NCI-H2227 treated with DMSO at 0.1 percent for 48 hours (cell line): Measurements from ENCODE around the gene RABGEF1.
A peak's percentile ranks its signal among the peaks of the same experiment; 100 is the strongest.
"Not testable (repeated sequence)": the region's sequence is repeated elsewhere in the genome, so short reads cannot be mapped to it uniquely, and the experiment has no call there.

Experiments used
- DNase-seq: peaks from one replicate; lab custom pipeline; 2025; lab: John Stamatoyannopoulos, UW

RABGEF1 gene

DNA sequence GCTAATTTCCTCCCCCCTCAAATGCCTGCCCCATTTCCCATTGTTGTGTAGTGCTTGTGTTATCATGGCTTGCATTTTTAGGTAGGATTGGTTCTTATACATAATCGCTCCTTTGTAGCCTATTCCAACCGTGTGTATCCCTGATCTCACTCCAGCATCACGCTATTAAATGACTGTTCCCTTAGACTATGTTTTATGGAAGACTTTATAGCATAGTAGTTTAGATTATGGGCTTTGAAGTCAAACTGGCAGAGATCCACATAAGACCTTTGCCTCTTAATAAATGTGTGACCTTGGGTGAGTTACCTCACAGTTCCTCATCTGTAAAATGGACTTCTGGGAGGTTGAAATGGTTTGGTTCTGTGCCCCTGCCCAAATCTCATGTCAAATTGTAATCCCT lies 5.4 kb upstream of the RABGEF1 start:
- DNase-seq = no peak

DNA sequence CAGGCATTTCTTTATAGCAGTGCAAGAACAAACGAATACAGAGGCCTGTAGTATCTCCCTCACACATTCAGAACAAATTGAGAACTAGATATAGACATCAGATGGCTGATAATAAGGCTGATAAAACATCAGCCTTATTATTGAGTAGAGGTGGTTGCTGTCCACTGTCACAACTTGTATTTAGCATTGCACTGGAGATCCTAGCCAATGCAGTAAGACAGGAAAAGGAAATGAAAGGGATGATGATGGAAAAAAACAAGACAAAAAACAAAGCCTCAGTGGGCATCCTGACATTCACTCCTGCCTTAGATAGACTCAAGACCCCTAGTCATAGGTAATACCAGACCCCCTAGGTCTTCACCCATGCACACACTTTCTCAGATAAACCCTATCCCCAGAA lies 4.7 kb upstream of the RABGEF1 start:
- DNase-seq = no peak

DNA sequence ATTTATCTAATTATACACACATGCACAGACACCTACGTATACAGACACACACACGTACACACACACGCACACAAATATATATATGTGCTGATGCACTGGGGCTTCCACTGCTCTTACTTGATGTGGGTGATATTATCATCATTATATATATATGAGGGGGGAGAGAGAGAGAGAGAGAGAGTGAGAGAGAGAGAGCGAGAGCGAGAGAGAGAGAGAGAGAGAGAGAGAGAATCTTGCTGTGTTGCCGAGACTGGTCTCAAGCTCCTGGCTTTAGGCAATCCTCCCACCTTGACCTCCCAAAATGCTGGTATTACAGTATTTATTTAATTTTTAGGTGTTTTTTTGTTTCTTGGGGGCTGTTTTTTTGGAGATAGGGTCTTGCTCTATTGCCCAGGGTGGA lies 3.6 kb upstream of the RABGEF1 start:
- no peak for DNase-seq

DNA sequence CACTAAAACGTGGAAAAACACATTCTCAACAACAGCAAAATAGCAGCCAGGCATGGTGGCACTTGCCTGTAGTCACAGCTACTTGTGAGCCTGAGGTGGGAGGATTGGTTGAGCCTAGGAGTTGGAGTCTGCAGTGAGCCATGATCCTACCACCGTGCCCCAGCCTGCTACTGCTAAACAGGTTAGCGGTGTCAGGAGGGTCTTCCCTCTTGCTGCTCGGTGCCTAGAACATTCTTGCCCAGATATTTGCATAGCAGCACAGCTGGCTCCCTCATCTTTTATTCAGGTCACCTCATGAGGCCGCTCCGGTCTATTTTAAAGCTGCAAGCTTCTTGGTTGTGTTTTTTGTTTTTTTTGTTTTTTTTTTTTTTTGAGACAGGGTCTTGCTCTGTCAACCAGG lies 2.9 kb upstream of the RABGEF1 start:
- no peak for DNase-seq

DNA sequence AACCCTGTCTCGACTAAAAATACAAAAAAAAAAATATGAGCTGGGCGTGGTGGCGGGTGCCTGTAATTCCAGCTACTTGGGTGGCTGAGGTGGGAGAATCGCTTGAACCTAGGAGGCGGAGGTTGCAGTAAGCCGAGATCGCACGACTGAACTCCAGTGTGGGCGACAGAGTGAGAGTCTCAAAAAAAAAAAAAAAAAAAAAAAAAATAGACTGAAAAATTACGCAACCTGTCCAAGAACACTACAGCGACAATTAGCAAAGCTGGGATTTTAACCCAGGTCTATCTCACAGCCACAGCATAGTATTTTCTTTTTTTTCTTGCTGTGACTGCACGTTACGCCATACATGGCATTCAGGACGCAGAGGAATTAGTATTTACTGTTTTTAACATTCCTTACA lies 1.1 kb upstream of the RABGEF1 start:
- no peak for DNase-seq

DNA sequence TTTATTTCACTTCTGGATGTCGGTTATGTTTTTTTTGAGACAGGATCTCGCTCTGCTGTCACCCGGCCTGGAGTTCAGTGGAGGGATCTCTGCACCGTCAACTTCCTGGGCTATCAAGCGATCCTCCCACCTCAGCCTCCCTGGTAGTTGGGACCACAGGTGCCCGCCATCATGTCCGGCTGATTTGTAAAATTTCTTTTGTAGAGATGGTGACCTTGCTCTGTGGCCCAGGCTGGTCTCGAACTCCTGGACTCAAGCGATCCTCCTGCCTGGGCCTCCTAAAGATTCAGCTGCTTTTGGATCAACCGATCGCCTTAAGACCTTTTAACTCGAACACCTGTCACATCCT lies 606 bp upstream of the RABGEF1 start:
- no peak for DNase-seq

DNA sequence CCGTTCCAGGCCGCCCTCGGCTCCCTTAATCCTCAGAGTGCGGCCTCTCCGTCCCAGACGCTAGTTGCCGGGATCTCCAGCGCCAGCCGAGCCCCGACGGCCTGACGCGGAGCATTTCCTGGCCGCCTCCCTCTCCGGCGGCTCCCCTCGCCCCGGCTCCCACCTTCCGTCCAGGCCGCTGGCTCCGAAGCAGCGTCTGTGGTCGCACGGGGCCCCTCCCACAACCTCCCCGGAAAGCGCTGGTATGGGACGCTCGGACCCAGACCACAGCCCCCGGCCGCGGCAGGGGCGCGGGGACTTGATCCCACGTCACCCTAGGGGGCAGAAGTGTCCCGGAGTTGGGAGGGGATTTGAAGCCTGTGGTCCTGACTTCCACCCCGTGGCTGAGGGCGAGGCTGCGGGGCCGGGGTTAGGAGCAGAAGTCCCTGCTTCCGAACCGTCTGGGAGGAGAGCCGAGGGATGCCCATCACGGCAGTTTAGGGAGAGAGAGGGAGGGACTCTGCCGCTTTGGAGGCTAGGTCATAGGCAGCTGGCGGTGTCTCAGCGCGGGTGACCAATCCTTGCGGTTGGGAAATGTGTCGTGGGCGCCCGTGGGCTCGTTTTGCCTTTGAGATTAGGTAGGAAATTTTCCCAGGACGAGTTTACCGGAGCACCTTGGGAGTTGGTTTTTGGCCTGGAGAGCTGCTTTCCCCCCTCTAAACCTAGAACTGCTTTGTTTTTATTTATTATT lies 612 bp downstream of the RABGEF1 start:
- peak; percentile 41 for DNase-seq

DNA sequence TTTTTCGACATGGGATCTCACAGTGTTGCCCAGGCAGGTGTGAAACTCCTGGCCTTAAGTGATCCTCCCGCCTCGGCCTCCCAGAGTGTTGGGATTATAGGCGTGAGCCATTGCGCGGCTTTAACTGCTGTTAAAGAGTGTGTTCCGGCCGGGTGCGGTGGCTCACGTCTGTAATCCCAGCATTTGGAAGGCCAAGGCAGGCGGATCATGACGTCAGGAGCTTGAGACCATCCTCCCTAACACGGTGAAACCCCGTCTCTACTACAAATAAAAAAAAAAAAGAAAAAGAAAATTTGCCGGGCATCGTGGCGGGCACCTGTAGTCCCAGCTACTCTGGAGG lies 1.1 kb downstream of the RABGEF1 start:
- peak; percentile 30 for DNase-seq

DNA sequence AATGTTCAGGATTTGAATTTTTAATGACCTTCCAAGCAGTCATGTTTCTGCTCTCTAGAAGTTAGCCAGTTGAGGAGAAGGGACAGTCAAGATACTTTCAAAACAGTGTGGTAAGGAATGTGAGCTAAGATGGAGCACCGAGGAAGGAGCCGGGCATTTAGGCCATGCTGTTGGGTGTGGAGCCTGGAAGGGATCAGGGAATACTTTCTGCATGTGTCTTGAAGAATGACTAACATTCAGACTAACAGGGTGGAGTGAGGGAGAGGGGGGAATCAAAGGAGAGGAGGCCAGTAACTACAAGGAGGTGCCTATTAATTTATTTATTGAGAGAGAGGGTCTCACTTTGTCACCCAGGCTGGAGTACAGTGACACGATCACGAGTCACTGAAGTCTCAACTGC lies 1.8 kb downstream of the RABGEF1 start:
- DNase-seq = not testable (repeated sequence)

DNA sequence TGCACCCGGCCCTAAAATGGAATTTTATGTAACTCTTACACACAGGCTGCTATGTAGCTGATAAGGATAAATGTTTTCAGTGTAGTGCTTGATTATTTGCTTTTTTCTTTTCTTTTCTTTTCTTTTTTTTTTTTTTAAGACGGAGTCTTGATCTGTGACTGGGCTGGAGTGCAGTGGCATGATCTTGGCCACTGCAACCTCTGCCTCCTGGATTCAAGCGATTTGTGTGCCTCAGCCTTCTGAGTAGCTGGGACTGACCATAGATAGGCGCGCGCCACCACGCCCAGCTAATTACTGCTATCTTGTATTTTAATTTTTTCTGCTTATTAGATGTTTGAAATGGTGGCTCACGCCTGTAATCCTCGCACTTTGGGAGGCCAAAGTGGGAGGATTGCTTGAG lies 3.4 kb downstream of the RABGEF1 start:
- DNase-seq = no peak

DNA sequence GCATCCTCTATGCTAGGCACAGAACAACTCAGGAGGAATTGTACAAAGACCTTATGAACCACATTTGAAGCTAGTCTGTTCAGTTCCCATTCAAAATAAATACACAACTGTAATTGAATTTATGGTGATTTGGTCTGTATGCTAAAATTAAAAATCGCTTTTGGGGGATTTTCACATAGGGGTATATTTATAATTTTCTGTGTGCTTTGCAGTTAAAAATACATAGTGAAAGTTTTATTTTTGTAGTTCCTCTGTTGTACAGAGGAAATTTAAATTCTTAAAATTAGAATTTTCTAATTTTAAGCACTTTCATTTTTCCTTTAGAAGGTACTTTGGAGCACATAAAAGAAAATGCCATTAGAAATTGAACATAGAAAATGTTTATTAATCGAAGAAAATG lies 6.9 kb downstream of the RABGEF1 start:
- no peak for DNase-seq

DNA sequence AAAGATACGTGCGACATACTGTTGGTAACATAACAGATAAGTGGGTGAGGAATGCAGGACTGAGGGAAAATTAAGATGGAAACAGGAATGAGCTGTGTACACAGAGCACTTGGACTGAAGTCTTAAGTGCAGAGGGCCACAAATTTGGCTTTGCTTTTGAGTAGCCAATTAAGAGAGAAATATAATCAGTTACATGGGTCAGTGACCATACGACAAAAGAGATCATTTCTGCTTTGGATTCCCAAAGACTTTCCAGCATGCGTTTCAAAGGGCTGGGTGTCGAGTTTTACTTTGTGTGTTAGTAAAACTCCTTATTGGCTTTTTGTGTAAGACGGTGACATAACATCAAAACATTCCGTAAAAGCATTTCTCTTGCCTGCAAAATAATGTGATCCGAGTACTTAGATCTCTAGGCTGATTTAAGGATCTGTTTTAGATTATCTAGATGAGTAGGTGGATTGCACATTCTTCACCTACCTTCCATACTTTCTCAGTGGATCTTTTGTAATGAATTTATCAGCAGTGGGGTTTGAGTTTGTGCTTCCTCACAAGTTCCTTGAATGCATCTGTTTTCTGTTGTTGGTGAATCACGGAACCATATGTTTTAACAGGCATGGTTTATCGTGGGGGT lies 7.5 kb downstream of the RABGEF1 start:
- DNase-seq = no peak

DNA sequence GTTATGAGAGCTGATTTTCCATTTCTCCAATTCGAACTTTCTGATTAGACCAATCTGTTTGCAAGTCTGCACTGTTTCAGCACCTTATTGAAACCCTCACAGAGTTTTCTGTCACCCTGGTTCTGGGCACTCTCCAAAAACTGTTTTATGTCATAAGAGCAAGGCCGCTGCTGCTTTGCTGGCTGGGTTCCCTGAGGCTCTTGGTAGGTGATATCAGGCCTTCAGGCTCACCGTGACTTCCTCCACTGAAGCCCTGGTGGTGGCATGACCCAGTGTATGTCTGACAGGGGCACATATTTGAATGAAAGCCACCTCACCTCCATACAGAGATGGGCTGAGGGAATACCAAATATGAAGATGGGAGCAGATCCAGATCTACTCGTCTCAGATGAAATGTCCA lies 8.3 kb downstream of the RABGEF1 start:
- no peak for DNase-seq

DNA sequence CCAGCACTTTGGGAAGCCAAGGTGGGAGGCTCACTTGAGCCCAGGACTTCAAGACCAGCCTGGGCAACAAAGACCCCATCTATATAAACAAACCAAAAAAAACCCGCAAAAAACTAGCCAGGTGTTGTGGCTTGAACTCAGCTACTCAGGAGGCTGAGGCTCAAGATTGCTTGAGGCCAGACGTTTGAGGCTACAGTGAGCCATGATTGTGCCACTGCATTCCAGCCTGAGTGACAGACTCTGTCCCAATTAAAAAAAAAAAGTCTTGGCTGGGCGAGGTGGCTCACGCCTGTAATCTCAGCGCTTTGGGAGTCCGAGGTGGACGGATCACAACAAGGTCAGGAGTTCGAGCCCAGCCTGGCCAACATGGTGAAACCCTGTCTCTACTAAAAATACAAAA lies 11.4 kb downstream of the RABGEF1 start:
- DNase-seq = no peak

DNA sequence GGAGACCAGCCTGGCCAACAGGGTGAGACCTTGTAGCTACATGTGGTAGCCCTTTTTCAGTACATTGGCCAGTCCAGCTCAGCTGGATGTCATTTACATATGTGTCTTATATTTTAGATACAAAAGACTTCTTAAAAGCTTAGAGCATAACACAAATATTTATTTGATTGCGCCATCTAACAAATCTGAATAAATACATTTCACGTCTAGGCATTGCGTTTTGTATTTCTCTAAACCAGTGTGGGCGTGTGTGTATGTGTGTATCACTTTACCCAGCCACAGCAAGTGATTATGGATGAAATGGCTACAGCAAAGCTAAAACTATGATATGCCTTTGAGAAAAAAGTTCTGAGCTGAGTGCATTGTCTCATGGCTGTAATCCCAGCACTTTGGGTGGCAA lies 14.0 kb downstream of the RABGEF1 start:
- no peak for DNase-seq

DNA sequence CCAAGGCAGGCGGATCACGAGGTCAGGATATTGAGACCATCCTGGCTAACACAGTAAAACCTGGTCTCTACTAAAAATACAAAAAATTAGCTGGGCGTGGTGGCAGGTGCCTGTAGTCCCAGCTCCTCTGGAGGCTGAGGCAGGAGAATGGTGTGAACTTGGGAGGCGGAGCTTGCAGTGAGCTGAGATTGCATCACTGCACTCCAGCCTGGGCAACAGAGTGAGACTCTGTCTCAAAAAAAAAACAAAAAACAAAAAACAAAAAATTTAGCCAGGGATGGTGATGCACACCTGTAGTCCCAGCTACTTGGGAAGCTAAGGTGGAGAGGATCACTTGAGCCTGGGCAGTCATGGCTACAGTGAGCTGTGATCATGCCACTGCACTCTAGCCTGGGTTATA lies 14.5 kb downstream of the RABGEF1 start:
- DNase-seq = not testable (repeated sequence)

DNA sequence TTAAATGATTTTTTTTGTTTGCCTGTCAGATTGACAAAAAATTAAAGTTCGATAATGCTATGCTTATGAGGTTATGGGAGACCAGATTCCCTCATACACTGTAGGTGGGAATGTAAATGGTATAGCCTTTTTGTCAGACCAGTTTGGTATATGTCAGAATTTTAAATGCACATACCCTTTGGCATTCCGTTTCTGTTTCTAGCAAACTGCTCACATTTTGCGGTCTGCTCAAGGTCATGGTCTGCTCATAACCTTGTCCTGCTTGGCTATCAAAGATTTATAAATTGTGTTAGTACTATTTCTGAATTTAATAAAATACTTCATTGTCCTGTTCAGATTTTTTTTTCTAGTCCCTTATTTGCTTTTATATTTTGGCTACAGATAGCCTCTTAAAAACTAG lies 15.7 kb downstream of the RABGEF1 start:
- DNase-seq = not testable (repeated sequence)

DNA sequence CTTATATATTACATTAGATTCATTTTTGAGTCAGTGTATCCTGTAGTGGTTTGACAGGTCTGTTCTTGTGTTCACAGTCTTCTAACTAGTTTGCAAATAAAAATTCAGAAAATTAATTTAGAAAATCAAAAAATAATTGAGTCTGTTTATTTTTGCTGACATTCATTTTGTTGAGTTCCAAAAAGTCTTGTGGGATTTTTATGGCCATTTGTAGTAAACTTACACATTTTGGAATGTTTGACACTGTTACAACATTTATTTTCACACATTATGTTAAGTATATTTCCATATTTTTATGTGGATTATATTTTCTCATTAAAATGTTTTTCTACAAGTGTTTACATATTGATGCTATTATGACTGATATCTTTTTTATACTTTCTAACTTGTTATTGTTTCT lies 16.4 kb downstream of the RABGEF1 start:
- no peak for DNase-seq

DNA sequence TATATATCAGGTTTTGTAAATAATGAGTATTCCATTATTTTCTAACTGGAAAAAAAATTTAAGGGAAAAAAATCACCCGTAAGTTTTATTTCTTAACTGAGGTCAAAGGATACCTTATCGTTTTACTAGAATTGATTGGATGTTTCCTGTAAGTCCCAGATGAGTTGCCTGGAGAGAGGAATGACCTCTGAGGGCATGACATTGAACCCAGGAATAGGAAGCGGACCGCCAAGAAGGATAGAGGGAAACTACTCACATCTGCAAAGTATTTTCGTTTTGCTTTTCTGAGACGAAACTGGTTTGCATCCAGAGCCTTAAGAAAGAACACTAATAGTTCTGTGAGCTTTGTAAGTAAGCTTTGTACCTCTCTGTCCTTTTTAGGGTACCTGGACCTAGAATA lies 17.4 kb downstream of the RABGEF1 start:
- no peak for DNase-seq

DNA sequence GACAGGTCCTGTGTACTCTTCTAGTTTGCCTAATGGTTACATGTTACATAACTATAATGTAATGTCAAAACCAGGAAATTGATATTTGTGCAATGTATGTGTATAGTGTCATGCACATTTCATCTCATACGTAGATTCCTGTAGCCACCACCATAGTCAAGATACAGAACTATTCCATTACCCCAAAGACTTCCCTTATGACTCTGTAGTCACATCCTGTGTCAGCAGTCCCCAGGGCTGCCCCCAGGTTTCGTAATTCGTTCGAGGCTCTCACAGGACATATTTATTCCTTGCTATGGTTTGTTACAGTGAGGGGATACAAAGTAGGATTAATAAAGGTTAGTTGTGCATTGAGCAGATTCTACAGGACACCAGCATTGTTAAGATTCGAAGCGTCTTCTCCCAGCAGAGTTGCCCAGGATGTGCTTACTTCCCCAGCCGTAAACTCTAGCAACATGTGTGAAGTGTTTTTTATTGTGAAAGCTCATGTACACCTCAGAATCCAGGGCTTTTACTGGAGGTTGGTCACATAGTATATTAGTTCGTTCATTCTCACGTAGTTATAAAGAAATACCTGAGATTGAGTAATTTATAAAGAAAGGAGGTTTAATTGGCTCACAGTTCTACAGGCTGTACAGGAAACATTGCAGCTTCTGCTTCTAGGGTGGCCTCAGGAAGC lies 18.6 kb downstream of the RABGEF1 start:
- no peak for DNase-seq

DNA sequence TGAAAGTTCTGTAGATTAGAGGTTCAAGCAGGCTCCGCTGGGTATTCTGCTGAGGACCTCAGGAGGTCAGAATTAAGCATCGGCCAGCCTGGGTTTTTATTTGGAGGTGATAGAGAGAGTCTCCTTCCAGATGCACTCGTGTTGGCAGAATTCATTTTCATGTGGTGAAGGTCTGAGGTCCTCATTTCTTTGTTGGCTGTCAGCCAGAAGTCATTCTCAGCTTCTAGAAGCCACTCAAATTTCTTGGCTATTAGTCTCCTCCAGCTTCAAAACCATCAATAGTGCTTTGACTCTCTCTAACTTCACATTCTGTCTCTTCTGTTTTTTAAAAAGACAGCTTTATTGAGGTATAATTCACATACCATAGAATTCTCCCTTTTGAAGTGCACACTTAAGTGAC lies 22.6 kb downstream of the RABGEF1 start:
- not testable (repeated sequence) for DNase-seq

DNA sequence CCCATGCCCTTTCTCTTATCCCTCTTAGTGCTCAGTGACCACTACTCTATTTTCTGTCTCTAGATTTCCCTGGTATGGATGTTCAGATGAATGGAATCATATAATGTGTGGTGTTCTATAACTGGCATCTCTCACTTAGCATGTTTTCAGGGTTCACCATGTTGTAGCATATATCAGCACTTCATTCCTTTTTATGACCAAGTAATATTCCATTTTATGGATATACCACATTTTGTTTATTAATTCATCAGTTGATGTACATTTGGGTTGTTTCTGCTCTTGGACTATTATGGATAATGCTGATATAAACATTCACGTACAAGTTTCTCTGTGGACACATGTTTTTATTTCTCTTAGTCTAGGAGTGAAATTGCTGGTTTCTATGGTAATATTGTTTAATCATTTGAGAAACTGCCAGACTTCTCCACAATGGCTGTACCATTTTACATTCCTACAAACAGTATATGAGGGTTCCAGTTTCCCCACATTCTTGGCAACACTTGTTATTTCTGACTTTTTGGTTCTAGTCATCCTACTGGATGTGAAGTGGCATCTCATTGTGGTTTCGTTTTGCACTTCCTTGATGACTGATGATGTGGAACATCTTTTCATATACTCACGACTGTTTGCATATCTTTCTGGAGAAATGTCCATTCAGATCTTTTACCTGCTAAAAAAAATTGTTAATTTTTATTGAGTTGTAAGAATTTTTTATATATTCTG lies 23.3 kb downstream of the RABGEF1 start:
- DNase-seq = not testable (repeated sequence)

DNA sequence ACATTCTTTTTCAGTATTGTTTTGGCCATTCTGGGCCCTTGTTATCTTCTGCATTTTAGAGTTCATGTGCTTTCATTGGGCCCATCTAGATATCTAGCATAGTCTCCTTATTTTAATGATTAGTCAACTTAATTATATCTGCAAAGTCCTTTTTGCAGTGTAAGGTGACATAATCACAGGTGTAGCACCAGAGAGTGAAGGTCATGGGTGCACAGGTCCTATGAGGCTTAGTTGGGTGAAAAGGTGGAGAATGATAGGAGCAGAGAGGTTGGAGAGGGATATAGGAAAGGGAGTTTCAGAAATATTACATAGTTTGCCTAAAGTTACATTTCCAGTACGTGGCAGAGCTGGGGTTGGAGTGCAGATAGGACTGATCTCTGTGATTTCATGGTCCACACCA lies 24.4 kb downstream of the RABGEF1 start:
- DNase-seq = not testable (repeated sequence)
